GM23338 (cell line): ENCODE results near the gene ERBB3. TPM values are rescaled to one million over a fixed set of nuclear protein-coding genes. Genes with fewer than 3 reads are reported as not detected.

Experiments
- ATAC-seq: fragments of 200-7000 bp; cut with Tn5 transposase; 3 replicates; pipeline ENCODE4 v1.9.1; 2020
- DNase-seq: peaks from one replicate; pipeline ENCODE4 v3.0.0-alpha.2; 2015; ENCODE audit warnings: low spot score
- H2AFZ ChIP-seq: fragments of 200-600 bp; sonication (generic); 2 replicates; pipeline ENCODE4 v1.8.0; 2016; ENCODE audit warnings: antibody characterized with exemption, mild to moderate bottlenecking, moderate library complexity
- H3F3A ChIP-seq: fragments of 200-600 bp; sonication (generic); replicated peaks from 2 replicates; pipeline ENCODE4 v1.8.0; 2017; ENCODE audit warnings: antibody characterized with exemption, mixed run types, low read depth
- H3K27ac ChIP-seq: fragments of 200-600 bp; sonication (generic); 2 replicates; pipeline ENCODE4 v1.6.1; 2016; ENCODE audit warnings: low read depth
- H3K27me3 ChIP-seq: fragments of 200-600 bp; sonication (generic); 2 replicates; pipeline ENCODE4 v1.8.0; 2016; ENCODE audit warnings: mild to moderate bottlenecking, mixed run types, moderate library complexity; ENCODE audit not compliant: insufficient read depth
- H3K36me3 ChIP-seq: fragments of 200-600 bp; sonication (generic); 2 replicates; pipeline ENCODE4 v1.8.0; 2016; ENCODE audit warnings: mild to moderate bottlenecking; ENCODE audit not compliant: insufficient read depth
- H3K4me1 ChIP-seq: fragments of 200-600 bp; sonication (generic); 2 replicates; pipeline ENCODE4 v1.8.0; 2016; ENCODE audit warnings: mild to moderate bottlenecking, moderate library complexity; ENCODE audit not compliant: insufficient read depth
- H3K4me2 ChIP-seq: fragments of 200-600 bp; sonication (generic); 2 replicates; pipeline ENCODE4 v1.7.1; 2017; ENCODE audit warnings: mixed run types
- H3K4me3 ChIP-seq: fragments of 200-600 bp; sonication (generic); 2 replicates; pipeline ENCODE4 v1.6.1; 2016; ENCODE audit warnings: mixed run types
- H3K79me2 ChIP-seq: fragments of 200-600 bp; sonication (generic); replicated peaks from 2 replicates; pipeline ENCODE4 v1.8.0; 2017; ENCODE audit warnings: mild to moderate bottlenecking; ENCODE audit not compliant: insufficient read depth
- H3K9me2 ChIP-seq: fragments of 200-600 bp; sonication (generic); 2 replicates; pipeline ENCODE4 v1.8.0; 2017; ENCODE audit not compliant: insufficient read depth
- H4K20me1 ChIP-seq: fragments of 200-600 bp; sonication (generic); replicated peaks from 2 replicates; pipeline ENCODE4 v1.8.0; 2017; ENCODE audit warnings: mild to moderate bottlenecking; ENCODE audit not compliant: insufficient read depth
- H3K27ac Mint-ChIP-seq: 2 replicates; pipeline ENCODE4 v1.8.0; 2020; ENCODE audit warnings: inconsistent platforms, mild to moderate bottlenecking, moderate library complexity, mixed read lengths
- H3K27me3 Mint-ChIP-seq: 3 replicates; pipeline ENCODE4 v1.8.0; 2022; ENCODE audit warnings: low read depth, mild to moderate bottlenecking, moderate library complexity, mixed read lengths, inconsistent platforms; ENCODE audit not compliant: insufficient read depth, poor library complexity
- H3K36me3 Mint-ChIP-seq: 3 replicates; pipeline ENCODE4 v1.8.0; 2021; ENCODE audit warnings: low read depth, mild to moderate bottlenecking, inconsistent platforms, moderate library complexity, mixed read lengths
- H3K4me1 Mint-ChIP-seq: 3 replicates; pipeline ENCODE4 v1.8.0; 2020; ENCODE audit warnings: mild to moderate bottlenecking, inconsistent platforms, mixed read lengths
- H3K4me3 Mint-ChIP-seq: 3 replicates; pipeline ENCODE4 v1.8.0; 2021; ENCODE audit warnings: moderate library complexity, mild to moderate bottlenecking, inconsistent platforms, mixed read lengths
- H3K9me3 Mint-ChIP-seq: 3 replicates; pipeline ENCODE4 v1.8.0; 2020; ENCODE audit warnings: moderate library complexity, mild to moderate bottlenecking, inconsistent platforms, mixed read lengths
- CREB1 ChIP-seq: fragments of 250-450 bp; sonication (Bioruptor Pico); IDR thresholded peaks from 2 replicates; pipeline ENCODE4 v1.5.0; 2020; ENCODE audit warnings: low read depth, mild to moderate bottlenecking, moderate library complexity
- EZH2 ChIP-seq: fragments of 200-600 bp; sonication (generic); IDR thresholded peaks from one replicate; pipeline ENCODE4 v1.8.0; 2017; ENCODE audit warnings: antibody characterized with exemption, mild to moderate bottlenecking, low read depth; ENCODE audit not compliant: unreplicated experiment
- EZH2phosphoT487 ChIP-seq: fragments of 200-600 bp; sonication (generic); IDR thresholded peaks from one replicate; pipeline ENCODE4 v1.8.1; 2018; ENCODE audit warnings: antibody characterized with exemption; ENCODE audit not compliant: unreplicated experiment
- JUNB ChIP-seq: IDR thresholded peaks from one replicate; pipeline ENCODE4 v1.6.1; 2016; ENCODE audit warnings: antibody characterized with exemption; ENCODE audit not compliant: unreplicated experiment
- NANOG ChIP-seq: IDR thresholded peaks from 2 replicates; pipeline ENCODE4 v1.6.1; 2016; ENCODE audit warnings: antibody characterized with exemption, borderline replicate concordance
- POLR2AphosphoS5 ChIP-seq: IDR thresholded peaks from 2 replicates; pipeline ENCODE4 v1.6.1; 2016; ENCODE audit warnings: antibody characterized with exemption, low read depth
- STAT1 ChIP-seq: IDR thresholded peaks from one replicate; pipeline ENCODE4 v1.6.1; 2016; ENCODE audit warnings: antibody characterized with exemption; ENCODE audit not compliant: unreplicated experiment
- ZNF114 ChIP-seq: fragments of 250-450 bp; sonication (Bioruptor Pico); IDR thresholded peaks from 2 replicates; pipeline ENCODE4 v1.5.0; 2020; ENCODE audit warnings: mild to moderate bottlenecking, moderate library complexity
- ZNF331 ChIP-seq: fragments of 250-450 bp; sonication (Bioruptor Pico); IDR thresholded peaks from 2 replicates; pipeline ENCODE4 v1.5.0; 2020; ENCODE audit warnings: low read depth, mild to moderate bottlenecking, moderate library complexity
- polyA plus RNA-seq: library from polyadenylated mRNA; unstranded; fragments of >200 nt; fragmentation: Nextera tagmentation; extraction: Ambion mirVana; gene quantifications from 2 replicates; pipeline ENCODE4 v1.2.1, GENCODE V29; 2016
- total RNA-seq: library from RNA; depleted of rRNA; stranded (reverse); fragments of >200 nt; shearing (Covaris generic); gene quantifications from 2 replicates; pipeline ENCODE4 v1.2.3, GENCODE V29; 2014
- TF ChIP-seq, protein P1 (sequence below): IDR thresholded peaks from 2 replicates; pipeline ENCODE4 v1.6.1; 2016; ENCODE audit warnings: antibody characterized with exemption
- TF ChIP-seq, protein P2 (sequence below): IDR thresholded peaks from one replicate; pipeline ENCODE4 v1.6.1; 2018; ENCODE audit warnings: antibody characterized with exemption; ENCODE audit not compliant: unreplicated experiment
- TF ChIP-seq, protein P3 (sequence below), 2 experiments: fragments of 200-600 bp in 1 of 2; sonication (generic) in 1 of 2; conservative IDR thresholded peaks; 2 replicates each; pipeline versions ENCODE4 v1.5.1 to v1.6.1; 2016 to 2017; ENCODE audit warnings: antibody characterized with exemption in 2 of 2, low read depth in 2 of 2, mild to moderate bottlenecking in 2 of 2, moderate library complexity in 1 of 2
- TF ChIP-seq, protein P4 (sequence below): fragments of 250-450 bp; sonication (Bioruptor Pico); IDR thresholded peaks from 2 replicates; pipeline ENCODE4 v1.5.0; 2020; ENCODE audit warnings: mild to moderate bottlenecking, moderate library complexity

The ERBB3 gene
- total and polyA plus RNA-seq, 2 experiments from 2014 or later: 21.0 to 54.4 TPM

- H3K4me1 Mint-ChIP-seq: peaks cover 21% of the 10 kb centered on the region
- peaks cover 53% of the 10 kb centered on the region for H3F3A ChIP-seq
- peak within 1 kb of the TSS; percentile 100 for H3K4me2 ChIP-seq
Measured at GRCh38 chr12:56104109-56104814, 24.3 kb downstream of the ERBB3 start, which contains the start of gene PA2G4. Gene PA2G4, plus strand, starts transcription at chr12:56104559. Its CDS starts 179 bp downstream, at chr12:56104738.

More at GRCh38 chr12:56104109-56104814, 24.3 kb downstream of the ERBB3 start, which contains the start of gene PA2G4:
- Histone ChIP-seq H2AFZ (peak within 1 kb of the TSS; percentile 91), H4K20me1 (peaks cover 17% of the 10 kb centered on the region), H3K9me2 (no peaks in the 10 kb centered on the region), H3K27ac (peak within 1 kb of the TSS; percentile 93), H3K27me3 (no peaks in the 10 kb centered on the region), H3K79me2 (peaks cover 36% of the 10 kb centered on the region), H3K4me1 (peaks cover 22% of the 10 kb centered on the region), H3K36me3 (peaks cover 42% of the 10 kb centered on the region), H3K4me3 (peak within 1 kb of the TSS; percentile 99)
- no peaks in the 10 kb centered on the region for H3K9me3 Mint-ChIP-seq
- ATAC-seq: peak; percentile 97
- peak within 1 kb of the TSS; percentile 96 for H3K4me3 Mint-ChIP-seq
- peaks cover 13% of the 10 kb centered on the region for H3K27me3 Mint-ChIP-seq
- H3K27ac Mint-ChIP-seq: peak within 1 kb of the TSS; percentile 98
- peaks cover 79% of the 10 kb centered on the region for H3K36me3 Mint-ChIP-seq
- TF ChIP-seq EZH2 (no peak), CREB1 (CRISPR knock-in tag) (no peak), ZNF114 (no peak), POLR2AphosphoS5 (peak; percentile 82), NANOG (no peak), EZH2phosphoT487 (no peak), JUNB (no peak), ZNF331 (CRISPR knock-in tag) (no peak), STAT1 (no peak)
- TF ChIP-seq, protein P1, sequence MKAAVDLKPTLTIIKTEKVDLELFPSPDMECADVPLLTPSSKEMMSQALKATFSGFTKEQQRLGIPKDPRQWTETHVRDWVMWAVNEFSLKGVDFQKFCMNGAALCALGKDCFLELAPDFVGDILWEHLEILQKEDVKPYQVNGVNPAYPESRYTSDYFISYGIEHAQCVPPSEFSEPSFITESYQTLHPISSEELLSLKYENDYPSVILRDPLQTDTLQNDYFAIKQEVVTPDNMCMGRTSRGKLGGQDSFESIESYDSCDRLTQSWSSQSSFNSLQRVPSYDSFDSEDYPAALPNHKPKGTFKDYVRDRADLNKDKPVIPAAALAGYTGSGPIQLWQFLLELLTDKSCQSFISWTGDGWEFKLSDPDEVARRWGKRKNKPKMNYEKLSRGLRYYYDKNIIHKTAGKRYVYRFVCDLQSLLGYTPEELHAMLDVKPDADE: peak; percentile 96
- TF ChIP-seq, protein P2, sequence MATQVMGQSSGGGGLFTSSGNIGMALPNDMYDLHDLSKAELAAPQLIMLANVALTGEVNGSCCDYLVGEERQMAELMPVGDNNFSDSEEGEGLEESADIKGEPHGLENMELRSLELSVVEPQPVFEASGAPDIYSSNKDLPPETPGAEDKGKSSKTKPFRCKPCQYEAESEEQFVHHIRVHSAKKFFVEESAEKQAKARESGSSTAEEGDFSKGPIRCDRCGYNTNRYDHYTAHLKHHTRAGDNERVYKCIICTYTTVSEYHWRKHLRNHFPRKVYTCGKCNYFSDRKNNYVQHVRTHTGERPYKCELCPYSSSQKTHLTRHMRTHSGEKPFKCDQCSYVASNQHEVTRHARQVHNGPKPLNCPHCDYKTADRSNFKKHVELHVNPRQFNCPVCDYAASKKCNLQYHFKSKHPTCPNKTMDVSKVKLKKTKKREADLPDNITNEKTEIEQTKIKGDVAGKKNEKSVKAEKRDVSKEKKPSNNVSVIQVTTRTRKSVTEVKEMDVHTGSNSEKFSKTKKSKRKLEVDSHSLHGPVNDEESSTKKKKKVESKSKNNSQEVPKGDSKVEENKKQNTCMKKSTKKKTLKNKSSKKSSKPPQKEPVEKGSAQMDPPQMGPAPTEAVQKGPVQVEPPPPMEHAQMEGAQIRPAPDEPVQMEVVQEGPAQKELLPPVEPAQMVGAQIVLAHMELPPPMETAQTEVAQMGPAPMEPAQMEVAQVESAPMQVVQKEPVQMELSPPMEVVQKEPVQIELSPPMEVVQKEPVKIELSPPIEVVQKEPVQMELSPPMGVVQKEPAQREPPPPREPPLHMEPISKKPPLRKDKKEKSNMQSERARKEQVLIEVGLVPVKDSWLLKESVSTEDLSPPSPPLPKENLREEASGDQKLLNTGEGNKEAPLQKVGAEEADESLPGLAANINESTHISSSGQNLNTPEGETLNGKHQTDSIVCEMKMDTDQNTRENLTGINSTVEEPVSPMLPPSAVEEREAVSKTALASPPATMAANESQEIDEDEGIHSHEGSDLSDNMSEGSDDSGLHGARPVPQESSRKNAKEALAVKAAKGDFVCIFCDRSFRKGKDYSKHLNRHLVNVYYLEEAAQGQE: no peak
- TF ChIP-seq, protein P3, sequence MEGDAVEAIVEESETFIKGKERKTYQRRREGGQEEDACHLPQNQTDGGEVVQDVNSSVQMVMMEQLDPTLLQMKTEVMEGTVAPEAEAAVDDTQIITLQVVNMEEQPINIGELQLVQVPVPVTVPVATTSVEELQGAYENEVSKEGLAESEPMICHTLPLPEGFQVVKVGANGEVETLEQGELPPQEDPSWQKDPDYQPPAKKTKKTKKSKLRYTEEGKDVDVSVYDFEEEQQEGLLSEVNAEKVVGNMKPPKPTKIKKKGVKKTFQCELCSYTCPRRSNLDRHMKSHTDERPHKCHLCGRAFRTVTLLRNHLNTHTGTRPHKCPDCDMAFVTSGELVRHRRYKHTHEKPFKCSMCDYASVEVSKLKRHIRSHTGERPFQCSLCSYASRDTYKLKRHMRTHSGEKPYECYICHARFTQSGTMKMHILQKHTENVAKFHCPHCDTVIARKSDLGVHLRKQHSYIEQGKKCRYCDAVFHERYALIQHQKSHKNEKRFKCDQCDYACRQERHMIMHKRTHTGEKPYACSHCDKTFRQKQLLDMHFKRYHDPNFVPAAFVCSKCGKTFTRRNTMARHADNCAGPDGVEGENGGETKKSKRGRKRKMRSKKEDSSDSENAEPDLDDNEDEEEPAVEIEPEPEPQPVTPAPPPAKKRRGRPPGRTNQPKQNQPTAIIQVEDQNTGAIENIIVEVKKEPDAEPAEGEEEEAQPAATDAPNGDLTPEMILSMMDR (conservative IDR thresholded peaks at IDR 0.05; ENCODE audit: low read depth in 2 of 2): no peak
- TF ChIP-seq, protein P4, sequence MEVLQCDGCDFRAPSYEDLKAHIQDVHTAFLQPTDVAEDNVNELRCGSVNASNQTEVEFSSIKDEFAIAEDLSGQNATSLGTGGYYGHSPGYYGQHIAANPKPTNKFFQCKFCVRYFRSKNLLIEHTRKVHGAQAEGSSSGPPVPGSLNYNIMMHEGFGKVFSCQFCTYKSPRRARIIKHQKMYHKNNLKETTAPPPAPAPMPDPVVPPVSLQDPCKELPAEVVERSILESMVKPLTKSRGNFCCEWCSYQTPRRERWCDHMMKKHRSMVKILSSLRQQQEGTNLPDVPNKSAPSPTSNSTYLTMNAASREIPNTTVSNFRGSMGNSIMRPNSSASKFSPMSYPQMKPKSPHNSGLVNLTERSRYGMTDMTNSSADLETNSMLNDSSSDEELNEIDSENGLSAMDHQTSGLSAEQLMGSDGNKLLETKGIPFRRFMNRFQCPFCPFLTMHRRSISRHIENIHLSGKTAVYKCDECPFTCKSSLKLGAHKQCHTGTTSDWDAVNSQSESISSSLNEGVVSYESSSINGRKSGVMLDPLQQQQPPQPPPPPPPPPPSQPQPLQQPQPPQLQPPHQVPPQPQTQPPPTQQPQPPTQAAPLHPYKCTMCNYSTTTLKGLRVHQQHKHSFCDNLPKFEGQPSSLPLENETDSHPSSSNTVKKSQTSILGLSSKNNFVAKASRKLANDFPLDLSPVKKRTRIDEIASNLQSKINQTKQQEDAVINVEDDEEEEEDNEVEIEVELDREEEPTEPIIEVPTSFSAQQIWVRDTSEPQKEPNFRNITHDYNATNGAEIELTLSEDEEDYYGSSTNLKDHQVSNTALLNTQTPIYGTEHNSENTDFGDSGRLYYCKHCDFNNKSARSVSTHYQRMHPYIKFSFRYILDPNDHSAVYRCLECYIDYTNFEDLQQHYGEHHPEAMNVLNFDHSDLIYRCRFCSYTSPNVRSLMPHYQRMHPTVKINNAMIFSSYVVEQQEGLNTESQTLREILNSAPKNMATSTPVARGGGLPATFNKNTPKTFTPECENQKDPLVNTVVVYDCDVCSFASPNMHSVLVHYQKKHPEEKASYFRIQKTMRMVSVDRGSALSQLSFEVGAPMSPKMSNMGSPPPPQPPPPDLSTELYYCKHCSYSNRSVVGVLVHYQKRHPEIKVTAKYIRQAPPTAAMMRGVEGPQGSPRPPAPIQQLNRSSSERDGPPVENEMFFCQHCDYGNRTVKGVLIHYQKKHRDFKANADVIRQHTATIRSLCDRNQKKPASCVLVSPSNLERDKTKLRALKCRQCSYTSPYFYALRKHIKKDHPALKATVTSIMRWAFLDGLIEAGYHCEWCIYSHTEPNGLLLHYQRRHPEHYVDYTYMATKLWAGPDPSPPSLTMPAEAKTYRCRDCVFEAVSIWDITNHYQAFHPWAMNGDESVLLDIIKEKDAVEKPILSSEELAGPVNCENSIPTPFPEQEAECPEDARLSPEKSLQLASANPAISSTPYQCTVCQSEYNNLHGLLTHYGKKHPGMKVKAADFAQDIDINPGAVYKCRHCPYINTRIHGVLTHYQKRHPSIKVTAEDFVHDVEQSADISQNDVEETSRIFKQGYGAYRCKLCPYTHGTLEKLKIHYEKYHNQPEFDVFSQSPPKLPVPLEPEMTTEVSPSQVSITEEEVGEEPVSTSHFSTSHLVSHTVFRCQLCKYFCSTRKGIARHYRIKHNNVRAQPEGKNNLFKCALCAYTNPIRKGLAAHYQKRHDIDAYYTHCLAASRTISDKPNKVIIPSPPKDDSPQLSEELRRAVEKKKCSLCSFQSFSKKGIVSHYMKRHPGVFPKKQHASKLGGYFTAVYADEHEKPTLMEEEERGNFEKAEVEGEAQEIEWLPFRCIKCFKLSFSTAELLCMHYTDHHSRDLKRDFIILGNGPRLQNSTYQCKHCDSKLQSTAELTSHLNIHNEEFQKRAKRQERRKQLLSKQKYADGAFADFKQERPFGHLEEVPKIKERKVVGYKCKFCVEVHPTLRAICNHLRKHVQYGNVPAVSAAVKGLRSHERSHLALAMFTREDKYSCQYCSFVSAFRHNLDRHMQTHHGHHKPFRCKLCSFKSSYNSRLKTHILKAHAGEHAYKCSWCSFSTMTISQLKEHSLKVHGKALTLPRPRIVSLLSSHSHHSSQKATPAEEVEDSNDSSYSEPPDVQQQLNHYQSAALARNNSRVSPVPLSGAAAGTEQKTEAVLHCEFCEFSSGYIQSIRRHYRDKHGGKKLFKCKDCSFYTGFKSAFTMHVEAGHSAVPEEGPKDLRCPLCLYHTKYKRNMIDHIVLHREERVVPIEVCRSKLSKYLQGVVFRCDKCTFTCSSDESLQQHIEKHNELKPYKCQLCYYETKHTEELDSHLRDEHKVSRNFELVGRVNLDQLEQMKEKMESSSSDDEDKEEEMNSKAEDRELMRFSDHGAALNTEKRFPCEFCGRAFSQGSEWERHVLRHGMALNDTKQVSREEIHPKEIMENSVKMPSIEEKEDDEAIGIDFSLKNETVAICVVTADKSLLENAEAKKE: no peak
- peak; percentile 99 for DNase-seq
